GM12874 (cell line): ENCODE measurements around the gene CNN1.

Experiments used
- CTCF ChIP-seq: IDR thresholded peaks from 2 replicates; pipeline ENCODE4 v1.5.1; 2011; ENCODE audit warnings: low read depth, mild to moderate bottlenecking, control low read depth, low read length, moderate library complexity; ENCODE audit not compliant: insufficient read depth

Gene CNN1

GRCh38 chr19:11510444-11510843 lies 28.2 kb upstream of the CNN1 start:
- no peak for TF ChIP-seq CTCF

- no peak for TF ChIP-seq CTCF
Measured at GRCh38 chr19:11513946-11514345, 24.7 kb upstream of the CNN1 start.

- TF ChIP-seq CTCF, result no peak
Measured at GRCh38 chr19:11519138-11519537, 19.5 kb upstream of the CNN1 start.

- no peak for TF ChIP-seq CTCF
Measured at GRCh38 chr19:11528551-11529341, 9.9 kb upstream of the CNN1 start, which contains the start of gene ECSIT. Gene ECSIT, minus strand, starts transcription at chr19:11529134. Its CDS starts 9,964 bp downstream, at chr19:11519170.

GRCh38 chr19:11530432-11530831 lies 8.2 kb upstream of the CNN1 start:
- peak; percentile 38; the same call in 1 of the 2 replicates for TF ChIP-seq CTCF

GRCh38 chr19:11534538-11534937 lies 4.1 kb upstream of the CNN1 start:
- TF ChIP-seq CTCF, result no peak

GRCh38 chr19:11534948-11535347 lies 3.7 kb upstream of the CNN1 start:
- TF ChIP-seq CTCF, result no peak
